ENCODE measurements around the gene TRPM4.

- TF ChIP-seq, protein P1, sequence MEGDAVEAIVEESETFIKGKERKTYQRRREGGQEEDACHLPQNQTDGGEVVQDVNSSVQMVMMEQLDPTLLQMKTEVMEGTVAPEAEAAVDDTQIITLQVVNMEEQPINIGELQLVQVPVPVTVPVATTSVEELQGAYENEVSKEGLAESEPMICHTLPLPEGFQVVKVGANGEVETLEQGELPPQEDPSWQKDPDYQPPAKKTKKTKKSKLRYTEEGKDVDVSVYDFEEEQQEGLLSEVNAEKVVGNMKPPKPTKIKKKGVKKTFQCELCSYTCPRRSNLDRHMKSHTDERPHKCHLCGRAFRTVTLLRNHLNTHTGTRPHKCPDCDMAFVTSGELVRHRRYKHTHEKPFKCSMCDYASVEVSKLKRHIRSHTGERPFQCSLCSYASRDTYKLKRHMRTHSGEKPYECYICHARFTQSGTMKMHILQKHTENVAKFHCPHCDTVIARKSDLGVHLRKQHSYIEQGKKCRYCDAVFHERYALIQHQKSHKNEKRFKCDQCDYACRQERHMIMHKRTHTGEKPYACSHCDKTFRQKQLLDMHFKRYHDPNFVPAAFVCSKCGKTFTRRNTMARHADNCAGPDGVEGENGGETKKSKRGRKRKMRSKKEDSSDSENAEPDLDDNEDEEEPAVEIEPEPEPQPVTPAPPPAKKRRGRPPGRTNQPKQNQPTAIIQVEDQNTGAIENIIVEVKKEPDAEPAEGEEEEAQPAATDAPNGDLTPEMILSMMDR (conservative IDR thresholded peaks at IDR 0.05; ENCODE audit: low read depth in 2 of 2), result no peak
- TF ChIP-seq, protein P2, sequence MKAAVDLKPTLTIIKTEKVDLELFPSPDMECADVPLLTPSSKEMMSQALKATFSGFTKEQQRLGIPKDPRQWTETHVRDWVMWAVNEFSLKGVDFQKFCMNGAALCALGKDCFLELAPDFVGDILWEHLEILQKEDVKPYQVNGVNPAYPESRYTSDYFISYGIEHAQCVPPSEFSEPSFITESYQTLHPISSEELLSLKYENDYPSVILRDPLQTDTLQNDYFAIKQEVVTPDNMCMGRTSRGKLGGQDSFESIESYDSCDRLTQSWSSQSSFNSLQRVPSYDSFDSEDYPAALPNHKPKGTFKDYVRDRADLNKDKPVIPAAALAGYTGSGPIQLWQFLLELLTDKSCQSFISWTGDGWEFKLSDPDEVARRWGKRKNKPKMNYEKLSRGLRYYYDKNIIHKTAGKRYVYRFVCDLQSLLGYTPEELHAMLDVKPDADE (IDR thresholded peaks at IDR 0.05), result no peak
Observed at GRCh38 chr19:49160450-49161189, 3.0 kb downstream of the TRPM4 start.
